HG03565 (cell line): ENCODE results near the gene CR1.
A peak's percentile ranks its signal among the peaks of the same experiment; 100 is the strongest.
"Not testable (repeated sequence)": the region's sequence is repeated elsewhere in the genome, so short reads cannot be mapped to it uniquely, and the experiment has no call there.

ENCODE experiments used
- ATAC-seq: cut with Tn5 transposase; IDR thresholded peaks from one replicate; pipeline ENCODE4 v1.9.1; 2021; ENCODE audit warnings: mild to moderate bottlenecking, moderate library complexity; ENCODE audit not compliant: unreplicated experiment

CR1 gene

GRCh38 chr1:207495801-207496792, at the start of gene CR1:
Gene CR1, plus strand, starts transcription at chr1:207496157. Its CDS starts 111 bp downstream, at chr1:207496268.
- no peak for ATAC-seq

GRCh38 chr1:207453710-207454045, 42.3 kb upstream of the CR1 start:
- ATAC-seq: no peak

- ATAC-seq: peak; percentile 47
Measured at GRCh38 chr1:207454046-207454964, 41.7 kb upstream of the CR1 start, which contains the start of gene CR2. Gene CR2, plus strand, starts transcription at chr1:207454328. Its CDS starts 91 bp downstream, at chr1:207454419.

- no peak for ATAC-seq
Measured at GRCh38 chr1:207455183-207455754, 40.7 kb upstream of the CR1 start.

GRCh38 chr1:207458414-207458813, 37.5 kb upstream of the CR1 start:
- no peak for ATAC-seq

GRCh38 chr1:207459008-207459407, 36.9 kb upstream of the CR1 start:
- ATAC-seq: no peak

GRCh38 chr1:207461649-207462048, 34.3 kb upstream of the CR1 start:
- ATAC-seq: no peak

GRCh38 chr1:207462535-207462934, 33.4 kb upstream of the CR1 start:
- no peak for ATAC-seq

- ATAC-seq: no peak
Measured at GRCh38 chr1:207463021-207463420, 32.9 kb upstream of the CR1 start.

GRCh38 chr1:207463571-207463970, 32.4 kb upstream of the CR1 start:
- ATAC-seq: no peak

GRCh38 chr1:207470927-207471326, 25.0 kb upstream of the CR1 start:
- ATAC-seq: no peak

- no peak for ATAC-seq
Measured at GRCh38 chr1:207474210-207474609, 21.7 kb upstream of the CR1 start.

GRCh38 chr1:207486198-207486597, 9.8 kb upstream of the CR1 start:
- ATAC-seq: no peak

- ATAC-seq: no peak
Measured at GRCh38 chr1:207487636-207488035, 8.3 kb upstream of the CR1 start.

GRCh38 chr1:207493212-207493611, 2.7 kb upstream of the CR1 start:
- no peak for ATAC-seq

GRCh38 chr1:207494171-207494570, 1.8 kb upstream of the CR1 start:
- no peak for ATAC-seq

GRCh38 chr1:207495281-207495680, 676 bp upstream of the CR1 start:
- ATAC-seq: not testable (repeated sequence)

- ATAC-seq: no peak
Measured at GRCh38 chr1:207497941-207498340, 2.0 kb downstream of the CR1 start.

- ATAC-seq: peak; percentile 34
Measured at GRCh38 chr1:207499573-207499972, 3.6 kb downstream of the CR1 start.

GRCh38 chr1:207500306-207500705, 4.3 kb downstream of the CR1 start:
- no peak for ATAC-seq

GRCh38 chr1:207501071-207501470, 5.1 kb downstream of the CR1 start:
- no peak for ATAC-seq
